Right kidney (tissue), 9 donors: Measurements from ENCODE around the gene TMEM240.

Source experiments
- DNase-seq: peaks from one replicate; pipeline ENCODE4 v3.0.0-alpha.2; 2016
- long read RNA-seq, 8 donors: transcript quantifications; one replicate each; lab custom pipeline, GENCODE V29; 2026

TMEM240 gene
- long read RNA-seq, donor 1, partial matches to known transcripts: 0 of 3 reads
- long read RNA-seq, donor 1, other reads (novel, unspliced or antisense): 0 of 3 reads
- long read RNA-seq, donor 2, partial matches to known transcripts: 0 of 3 reads
- long read RNA-seq, donor 2, other reads (novel, unspliced or antisense): 0 of 3 reads
- long read RNA-seq, donor 3, partial matches to known transcripts: 0 of 2 reads
- long read RNA-seq, donor 3, other reads (novel, unspliced or antisense): 0 of 2 reads
- long read RNA-seq, donor 4, partial matches to known transcripts: 0 of 3 reads
- long read RNA-seq, donor 4, other reads (novel, unspliced or antisense): 0 of 3 reads
- long read RNA-seq, donor 5, partial matches to known transcripts: 0 of 5 reads
- long read RNA-seq, donor 5, other reads (novel, unspliced or antisense): 0 of 5 reads
- long read RNA-seq, donor 6: 0 reads
- long read RNA-seq, donor 7, partial matches to known transcripts: 0 of 6 reads
- long read RNA-seq, donor 7, other reads (novel, unspliced or antisense): 0 of 6 reads
- long read RNA-seq, donor 8, partial matches to known transcripts: 0 of 4 reads
- long read RNA-seq, donor 8, other reads (novel, unspliced or antisense): 0 of 4 reads

DNA sequence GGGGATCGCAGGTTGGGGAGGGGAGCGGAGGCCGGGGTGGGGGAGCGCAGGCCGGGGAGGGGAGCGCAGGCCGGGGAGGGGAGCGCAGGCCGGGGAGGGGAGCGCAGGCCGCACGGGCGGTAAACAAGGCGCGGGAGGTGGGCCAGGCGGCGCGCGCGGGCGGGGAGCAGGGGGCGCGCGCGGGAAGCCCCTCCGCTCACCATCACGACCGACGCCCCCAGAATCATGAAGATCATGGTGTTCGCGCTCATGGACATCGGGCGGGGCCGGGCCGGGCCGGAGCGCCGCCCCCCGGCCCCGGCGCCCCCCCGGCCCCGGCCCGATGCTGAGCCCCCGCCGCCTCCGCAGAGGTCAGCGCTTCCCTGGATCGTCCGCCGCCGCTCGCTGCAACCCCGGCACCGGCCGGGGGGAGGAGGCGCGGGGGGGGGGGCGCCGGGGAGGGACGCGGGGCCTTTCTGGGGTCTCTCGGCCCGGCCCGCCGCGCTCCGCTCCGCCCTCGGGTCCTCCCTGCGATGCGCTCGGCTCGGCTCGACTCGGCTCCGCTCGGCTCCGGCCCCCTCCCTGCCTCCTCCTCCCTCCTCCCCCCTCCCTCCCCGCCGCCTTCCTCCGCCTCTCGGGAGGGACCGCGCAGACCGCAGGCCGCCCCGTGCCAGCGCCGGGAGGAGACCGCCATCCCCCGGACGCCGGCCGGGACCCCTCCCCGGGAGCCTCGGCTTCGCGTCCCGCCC, at the start of gene TMEM240:
Gene TMEM240 (minus strand): TSS at position 535 of the 728 bp plus-strand sequence. CDS start 278 bp downstream, at position 257.
- no peak for DNase-seq

DNA sequence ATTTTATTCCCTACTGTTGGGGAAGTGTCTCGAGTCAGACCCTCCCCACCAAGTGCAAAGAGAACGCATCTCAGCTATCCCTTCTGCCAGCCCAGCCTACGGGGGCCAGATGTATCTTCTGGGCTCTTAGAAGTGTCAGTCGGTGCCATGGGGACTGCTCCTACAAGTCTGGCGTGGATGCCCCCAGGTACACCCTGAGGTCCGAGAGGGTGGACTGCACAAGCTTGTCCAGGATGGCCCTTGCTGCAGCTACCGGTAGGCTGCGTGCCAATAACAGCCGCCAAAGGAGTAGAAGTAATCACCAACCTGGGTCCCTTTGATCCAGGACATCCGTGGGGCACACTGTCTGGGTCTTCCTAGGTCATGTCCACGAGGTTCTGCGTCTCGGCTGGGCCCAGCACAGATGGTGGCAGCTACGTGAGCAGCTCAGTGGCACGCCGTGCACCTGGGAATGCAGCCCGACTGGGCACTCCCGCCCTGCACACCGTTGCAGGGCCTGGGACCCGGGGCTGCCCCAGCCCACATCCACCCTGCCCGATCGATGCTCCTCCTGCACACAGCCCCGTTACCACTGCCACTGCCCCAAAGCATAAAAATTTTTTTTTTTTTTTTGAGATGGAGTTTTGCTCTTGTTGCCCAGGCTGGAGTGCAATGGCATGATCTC, 43.1 kb upstream of the TMEM240 start:
- no peak for DNase-seq

DNA sequence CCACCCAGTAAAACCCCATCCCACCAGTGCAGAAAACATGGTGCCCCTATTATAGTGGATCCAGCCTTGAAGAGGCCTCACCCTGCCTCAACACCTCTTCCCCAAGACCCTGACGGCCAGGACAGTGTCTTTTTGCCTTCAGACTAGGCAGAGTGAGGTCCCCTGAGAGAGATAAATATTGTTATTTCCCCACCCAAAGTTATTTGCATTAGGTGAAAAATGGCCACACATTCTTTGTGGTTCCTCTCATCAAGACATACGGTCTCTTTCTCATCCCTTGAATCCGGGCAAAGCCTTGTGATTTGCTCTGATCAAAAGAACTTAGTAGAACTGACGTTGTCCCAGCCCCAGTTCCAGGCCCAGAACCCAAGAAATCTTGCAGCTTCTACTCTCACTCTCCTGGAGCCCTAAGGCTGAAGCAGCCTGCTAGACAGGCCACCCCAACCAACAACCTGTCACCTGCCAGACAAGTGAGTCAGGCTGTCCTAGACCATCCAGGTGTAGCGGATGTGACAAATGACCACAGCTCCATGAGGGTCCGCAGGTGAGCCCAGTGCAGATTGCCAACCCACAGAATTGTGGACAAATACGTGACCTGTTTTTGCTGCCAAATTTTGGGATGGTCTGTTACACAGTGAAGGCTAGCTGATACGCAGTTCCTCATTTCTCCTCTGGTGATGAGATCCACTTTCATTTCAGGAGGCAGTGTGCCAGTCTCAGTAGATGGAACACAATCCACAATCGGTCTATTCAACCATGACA, 42.3 kb upstream of the TMEM240 start:
- DNase-seq: no peak

DNA sequence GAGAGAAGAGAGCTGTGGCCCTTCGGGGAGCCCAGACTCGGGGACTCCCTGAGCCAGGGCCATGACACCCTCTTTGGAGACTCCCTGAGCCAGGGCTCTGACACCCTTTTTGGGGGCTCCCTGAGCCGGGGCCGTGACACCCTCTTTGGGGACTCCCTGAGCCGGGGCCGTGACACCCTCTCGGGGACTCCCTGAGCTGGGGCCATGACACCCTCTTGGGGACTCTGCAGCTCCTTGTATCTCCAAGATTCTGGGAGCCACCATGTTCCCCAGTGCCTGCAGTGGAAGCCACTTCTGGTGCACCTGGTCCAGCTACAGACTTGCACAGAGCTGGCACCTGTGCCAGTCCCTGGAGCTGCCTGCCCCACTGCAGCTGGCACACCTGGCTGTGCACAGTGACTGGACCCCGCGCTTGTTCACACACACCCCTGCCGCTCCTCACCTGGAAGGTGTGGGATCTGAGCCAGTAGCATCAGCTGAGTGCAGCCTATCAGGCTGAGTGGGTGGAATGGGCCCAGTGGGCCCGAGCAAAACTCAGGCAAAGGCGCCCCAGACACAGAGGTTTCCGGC, 38.0 kb upstream of the TMEM240 start:
- no peak for DNase-seq

DNA sequence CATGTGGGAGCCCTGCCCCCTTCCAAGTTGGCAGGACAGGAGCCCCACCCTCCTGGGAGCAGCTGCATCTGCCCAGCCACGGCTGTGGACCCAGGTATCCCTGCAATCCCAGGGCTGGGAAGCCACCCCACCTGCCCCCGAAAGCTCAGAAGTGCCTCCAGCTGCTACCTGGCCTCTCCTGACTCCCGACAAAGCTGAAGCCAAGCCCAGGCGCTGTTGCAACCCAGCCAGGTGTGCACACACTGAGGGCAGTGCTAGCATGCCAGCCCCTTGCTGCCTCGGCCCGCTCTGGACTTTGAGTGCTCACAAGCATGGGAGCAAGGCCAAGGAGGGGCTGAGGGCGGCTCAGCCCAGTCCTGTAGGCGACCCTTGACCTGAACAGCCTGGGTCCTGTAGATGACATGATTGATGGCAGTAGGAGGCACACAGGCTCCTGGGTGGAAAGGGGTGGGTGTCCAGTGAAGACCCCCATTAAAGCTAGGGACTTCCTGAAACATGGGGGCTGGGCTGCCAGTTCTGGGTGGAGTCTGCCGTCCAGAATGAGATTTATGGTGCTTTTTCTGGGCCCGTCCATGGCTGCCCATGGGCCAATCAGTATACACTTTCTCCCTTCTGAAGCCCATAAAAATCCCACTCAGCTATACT, 37.1 kb upstream of the TMEM240 start:
- no peak for DNase-seq

DNA sequence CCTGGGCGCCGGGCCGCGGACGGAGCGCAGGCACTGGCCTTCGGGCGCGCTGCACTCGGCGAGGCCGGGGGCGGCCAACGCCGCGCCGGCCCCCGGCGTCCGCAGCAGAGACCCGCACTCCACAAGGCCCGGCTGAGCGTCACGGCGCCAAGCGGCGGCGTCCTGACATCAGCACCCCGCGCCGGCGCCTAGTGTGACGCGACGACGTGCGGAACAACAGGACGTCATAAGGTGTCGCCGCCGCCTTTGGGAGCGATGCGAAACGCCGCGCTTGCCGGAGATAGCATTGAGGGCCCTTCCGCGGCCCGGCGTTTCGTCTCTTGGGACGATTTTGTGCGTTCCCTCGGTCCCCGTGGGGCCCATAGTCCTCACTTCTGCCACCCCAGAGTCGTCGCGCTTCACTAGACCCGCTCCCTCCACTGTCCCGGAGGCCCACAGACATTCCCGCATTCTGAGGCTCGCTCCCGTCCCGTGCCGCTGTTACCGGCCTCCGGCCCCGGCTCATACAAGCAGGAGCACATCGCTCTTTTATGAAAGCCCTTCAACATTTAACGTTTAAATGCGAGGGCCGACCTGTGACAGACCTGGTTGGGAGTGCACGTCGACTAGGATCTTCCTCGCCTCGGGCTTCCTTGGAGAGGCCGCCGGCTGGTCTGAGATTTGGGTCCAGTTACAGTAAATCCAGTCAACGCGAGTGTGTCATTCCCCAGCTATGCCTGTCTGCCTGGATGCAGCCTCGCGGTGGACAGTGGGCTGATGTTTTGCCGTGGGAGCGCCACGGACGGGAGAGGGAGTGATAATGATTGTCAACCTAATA, 34.5 kb upstream of the TMEM240 start, which contains the start of gene SSU72:
Gene SSU72 (minus strand): TSS at position 143 of the 817 bp plus-strand sequence. CDS start 306 bp downstream, outside the sequence.
- DNase-seq: peak; percentile 91

DNA sequence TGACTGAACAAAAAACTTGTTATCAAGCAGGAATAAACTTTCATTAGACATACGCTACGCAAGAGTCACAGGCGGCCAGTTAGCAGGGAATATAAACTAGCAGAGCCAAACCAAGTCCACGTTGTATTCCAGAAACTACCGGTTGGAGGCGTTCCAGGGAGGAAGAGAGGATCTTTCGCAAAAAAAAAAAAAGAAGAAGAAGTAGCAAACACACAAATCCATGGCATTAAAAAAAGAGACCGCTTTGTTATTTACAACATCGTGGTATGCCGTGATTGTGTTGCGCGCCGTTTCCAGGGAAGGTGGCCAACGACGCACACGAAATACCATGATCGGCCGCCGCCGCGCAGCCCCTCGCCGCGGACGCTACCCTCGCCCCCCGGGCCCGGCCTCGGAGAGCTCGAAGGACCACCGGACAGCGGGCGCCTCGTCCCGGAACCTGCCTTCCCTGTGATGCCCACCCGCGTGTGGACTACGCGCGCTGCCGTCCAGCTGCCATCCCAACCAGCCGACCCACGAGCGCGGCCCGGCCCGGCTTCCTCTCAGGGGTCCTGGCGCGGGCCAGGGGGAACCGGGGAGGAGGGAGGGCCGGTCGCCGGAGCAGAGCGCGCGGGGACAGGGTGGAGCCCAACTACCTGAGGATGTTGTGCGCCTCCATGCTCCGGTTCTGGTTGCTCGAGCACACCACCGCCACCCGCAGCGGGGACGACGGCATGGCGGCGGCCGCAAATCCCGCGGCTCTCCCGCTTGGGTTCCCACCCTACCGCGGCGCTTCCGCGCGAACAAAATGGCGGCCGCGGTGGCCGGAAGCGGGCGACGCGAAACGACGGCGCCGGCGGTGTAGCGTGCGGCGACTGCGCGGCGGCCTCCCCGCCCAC, 33.7 kb upstream of the TMEM240 start:
- peak; percentile 89 for DNase-seq

DNA sequence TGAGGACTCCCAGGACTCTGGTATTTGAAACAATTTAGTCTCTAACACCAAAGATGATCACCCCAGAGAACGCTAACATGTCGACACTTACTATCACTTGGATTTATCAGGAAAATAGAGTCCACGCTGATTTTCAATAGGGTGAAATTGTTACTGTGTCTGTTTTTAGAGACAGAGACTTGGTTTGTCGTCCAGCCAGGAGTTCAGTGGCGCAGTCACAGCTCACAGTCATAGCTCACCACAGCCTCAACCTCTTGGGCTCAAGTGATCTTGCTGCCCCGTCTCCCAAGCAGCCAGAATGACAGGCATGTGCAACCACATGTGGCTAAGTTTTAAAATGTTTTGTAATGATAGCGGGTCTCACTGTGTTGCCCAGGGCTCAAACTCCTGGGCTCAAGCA, 28.9 kb upstream of the TMEM240 start:
- no peak for DNase-seq

DNA sequence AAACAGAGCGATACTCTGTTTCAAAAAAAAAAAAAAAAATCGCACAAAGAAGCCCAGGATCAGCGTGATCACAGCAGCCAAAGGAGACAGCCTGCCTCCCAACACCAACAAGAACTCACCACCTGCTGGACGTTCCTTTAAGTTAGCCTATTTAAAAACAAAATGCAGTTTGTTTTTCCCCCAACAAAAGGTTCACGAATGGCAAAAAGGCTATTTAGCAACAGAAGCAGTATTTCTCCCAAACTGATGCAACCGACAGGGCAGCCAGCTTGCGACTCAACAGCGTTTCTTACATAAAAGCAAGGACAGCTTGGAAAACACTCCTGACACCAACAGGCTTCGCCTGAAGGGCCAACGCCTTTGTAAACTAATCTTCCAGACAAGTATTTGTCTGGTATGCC, 27.5 kb upstream of the TMEM240 start:
- no peak for DNase-seq

DNA sequence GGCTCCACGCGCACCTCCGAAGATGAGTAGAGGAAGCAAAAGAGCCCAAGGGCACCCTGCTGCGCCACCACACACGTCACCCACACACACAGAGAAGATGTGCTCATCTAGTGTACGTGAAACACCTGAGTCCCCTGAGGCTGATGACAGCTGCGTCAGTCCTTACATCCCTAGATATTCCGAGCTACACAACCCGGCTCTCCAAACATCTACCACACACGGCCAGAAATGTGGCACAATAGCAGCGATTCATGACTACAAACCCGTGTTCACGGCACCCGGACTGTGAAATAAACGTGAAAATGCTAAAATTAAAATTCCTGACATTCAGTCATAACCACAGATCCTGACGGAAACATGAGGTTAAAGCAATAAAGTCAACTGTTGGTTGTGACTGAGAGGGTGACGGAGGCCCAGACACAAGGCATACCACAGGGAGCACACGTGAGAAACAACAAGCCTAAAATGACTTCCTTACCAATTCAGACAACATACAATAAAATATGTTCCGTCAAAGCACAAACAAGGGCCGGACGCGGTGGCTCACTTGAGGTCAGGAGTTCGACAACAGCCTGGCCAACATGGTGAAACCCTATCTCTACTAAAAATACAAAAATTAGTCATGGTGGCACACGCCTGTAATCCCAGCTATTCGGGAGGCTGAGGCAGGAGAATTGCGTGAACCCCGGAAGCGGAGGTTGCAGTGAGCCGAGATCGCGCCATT, 26.9 kb upstream of the TMEM240 start:
- DNase-seq: no peak

DNA sequence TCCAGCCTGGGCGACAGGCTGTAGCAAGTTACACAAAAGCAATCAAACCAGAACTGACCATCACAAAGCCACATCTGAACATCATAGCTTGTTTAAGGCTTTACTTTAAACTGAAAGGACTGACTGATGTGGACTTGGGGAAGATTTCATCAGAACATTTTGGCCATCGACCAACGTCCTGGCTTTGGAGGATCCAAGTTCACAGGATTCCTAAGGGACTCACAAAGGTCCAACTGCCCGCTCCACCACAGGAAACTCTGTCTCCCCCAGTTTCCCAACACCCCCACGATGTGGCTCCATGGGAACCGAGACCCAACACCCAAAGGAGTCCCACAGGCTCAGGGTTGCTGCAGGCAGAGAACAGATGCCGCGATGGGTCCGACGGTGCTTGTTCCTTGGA, 24.9 kb upstream of the TMEM240 start:
- DNase-seq: no peak

DNA sequence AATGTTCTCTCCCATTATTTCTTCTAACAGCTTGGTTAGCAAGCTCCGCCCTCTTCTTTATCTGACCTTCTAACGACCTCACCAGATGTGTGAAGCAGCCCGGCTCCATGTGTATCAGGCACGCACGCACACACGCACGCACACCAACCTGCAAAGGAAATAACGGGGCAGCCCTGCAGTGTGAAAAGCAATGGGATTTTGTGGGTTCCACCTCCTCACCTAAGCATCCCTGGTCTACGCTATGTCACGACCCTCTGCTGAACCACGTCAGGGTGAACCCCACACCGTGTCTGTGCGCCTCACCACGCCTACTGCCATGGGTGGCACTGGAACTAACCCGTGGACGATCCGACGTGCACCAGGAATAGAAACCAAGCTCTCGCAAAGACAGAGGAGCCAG, 23.8 kb upstream of the TMEM240 start:
- DNase-seq: no peak

DNA sequence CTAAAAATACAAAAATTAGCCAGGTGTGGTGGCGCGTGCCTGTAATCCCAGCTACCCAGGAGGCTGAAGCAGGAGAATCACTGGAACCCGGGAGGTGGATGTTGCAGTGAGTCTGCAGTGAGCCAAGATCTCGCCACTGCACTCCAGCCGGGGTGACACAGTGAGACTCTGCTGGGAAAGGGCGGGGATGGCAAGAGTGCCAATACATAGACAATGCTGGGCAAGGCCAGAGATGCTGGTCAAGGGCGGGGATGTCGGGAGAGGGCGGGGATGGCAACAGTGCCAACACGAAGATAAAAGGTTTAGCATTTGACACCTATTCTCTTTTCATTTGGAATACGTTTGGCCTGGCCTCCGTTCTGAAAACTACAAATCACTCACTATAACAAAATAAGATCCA, 23.3 kb upstream of the TMEM240 start:
- DNase-seq: no peak

DNA sequence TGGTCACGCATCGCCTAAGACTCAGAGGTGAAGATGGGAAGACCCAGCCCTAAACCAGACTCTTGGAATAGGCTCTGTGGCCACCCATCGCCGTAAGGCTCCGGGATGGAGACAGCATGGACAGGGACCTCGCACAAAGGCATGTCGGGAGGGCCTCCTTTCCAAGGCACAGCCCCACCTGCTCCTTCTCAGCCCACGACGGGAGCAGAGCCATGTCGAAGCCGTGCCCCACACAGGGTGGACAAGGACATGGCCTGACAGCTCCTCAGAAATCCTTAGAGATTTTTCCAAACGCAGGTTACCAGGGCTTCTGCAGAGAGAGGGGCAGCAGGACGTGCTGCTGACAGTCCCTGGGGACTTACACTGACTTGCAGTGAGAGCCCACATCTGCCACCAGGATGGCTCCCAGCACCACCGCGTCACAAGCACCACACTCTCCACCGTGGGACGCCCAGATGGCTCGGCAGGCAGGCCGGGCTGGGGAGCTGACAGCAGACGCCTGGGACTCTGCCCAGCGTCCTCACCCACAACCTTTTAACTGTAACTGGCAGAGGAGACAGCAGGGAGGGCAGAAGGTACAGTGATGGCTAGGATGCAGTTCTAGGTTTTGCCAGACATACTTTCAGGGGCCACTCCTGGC, 22.3 kb upstream of the TMEM240 start:
- no peak for DNase-seq

DNA sequence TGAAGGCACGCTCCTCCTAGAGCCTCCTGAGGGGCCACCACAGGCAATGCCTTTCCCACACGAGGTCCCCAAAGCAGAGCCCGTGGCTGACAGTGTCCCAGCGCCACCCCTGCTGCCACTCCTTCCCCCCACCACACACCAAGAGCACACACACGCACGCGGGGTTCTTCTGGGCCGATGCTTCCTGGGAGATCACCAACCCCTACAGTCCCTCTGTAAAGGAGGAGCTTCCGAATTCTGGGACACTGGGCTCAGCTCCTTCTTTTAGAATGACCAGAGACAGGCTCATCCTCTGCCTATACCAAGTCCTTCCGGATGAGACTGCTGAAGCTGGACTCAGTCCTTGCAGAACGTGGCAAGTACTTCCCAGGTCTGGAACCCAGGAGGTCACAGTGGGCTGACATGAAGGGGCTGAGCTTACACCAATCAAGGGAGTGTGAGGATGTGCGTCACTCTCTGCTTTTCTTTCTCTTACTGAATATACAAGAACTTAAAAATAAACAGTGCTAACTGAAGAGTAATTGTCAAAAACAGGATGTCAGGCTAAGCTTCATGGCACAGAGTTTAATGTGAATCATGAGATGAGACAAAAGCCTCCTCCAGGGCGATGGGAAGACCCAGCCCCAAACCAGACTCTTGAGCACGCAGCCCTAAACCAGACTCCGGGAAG, 21.5 kb upstream of the TMEM240 start:
- DNase-seq: no peak

DNA sequence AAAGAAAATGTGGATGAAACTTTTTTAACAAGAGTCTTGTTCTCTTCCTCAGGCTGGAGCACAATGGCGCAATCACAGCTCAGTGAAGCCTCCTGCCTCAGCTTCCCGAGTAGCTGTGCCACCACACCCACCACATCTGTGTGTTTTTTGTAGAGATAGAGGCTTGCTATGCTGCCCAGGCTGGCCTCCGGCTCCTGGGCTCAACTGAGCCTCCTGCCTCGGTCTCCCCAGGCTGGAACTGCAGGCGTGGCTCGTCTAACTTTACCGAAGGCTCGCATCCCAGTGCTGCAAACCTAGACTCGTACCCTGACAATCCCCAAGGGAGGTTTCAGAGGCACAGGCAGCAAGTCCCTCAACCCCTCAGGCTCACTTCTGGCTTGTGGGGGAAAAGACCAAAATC, 19.8 kb upstream of the TMEM240 start:
- DNase-seq: no peak

DNA sequence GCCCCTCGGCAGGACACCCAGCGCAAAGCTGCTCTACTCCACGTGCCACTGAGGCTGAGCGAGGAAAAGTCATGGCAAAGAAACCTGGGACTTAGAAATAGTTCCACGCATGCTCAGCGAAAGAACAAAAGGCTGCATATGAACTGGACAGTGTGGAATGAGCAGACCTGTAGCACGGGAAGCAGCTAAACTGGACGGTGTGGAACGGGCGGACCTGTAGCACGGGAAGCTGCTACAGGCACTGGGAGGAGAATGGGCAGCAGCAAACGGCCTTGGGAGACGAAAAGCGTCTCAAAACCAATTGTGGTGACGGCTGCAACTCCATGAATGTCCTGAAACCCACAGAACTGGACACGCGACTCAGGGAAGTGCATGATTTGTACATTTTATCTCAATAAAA, 18.6 kb upstream of the TMEM240 start:
- no peak for DNase-seq
